GM19240 (cell line): ENCODE measurements around the gene AK4.

Source experiments
- DNase-seq: peaks from one replicate; pipeline ENCODE4 v3.0.0; 2011; ENCODE audit warnings: low spot score; ENCODE audit not compliant: insufficient read length

AK4 gene

DNA sequence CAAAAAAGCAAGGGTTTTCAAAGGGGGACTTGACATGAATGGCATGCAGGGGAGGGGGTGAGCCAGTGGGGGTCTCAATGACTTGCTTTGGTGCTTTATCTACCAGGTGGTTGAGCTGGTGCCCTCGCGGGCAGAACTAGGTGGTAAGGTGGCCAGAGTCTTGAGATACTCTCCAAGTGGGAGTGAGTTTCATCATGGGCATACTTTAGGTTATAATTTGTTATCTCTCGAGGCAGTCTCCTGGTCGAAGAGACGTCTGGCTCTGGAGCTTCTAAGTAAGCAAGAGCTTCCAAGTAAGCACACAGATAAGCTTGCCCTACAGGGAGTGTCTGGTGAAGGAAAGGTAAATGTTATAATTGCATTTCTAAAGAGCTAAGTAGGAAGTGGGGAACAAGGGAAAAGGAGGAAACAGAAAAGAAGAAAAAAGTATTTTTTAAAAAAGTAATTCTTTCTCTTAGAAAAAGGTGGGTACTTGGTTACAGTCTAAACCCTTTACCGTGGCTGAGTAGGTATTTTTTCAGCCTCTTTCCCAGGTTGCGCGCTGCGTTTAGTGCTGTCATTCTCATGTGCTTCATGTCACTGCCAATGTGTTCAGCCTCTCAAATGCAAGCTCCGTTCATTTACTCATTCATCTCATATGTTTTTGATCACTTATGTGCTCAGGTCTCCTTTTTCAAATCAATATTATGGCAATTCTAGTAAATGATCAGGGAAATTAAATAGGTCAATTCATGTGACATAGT, 129.8 kb downstream of the AK4 start:
- no peak for DNase-seq

DNA sequence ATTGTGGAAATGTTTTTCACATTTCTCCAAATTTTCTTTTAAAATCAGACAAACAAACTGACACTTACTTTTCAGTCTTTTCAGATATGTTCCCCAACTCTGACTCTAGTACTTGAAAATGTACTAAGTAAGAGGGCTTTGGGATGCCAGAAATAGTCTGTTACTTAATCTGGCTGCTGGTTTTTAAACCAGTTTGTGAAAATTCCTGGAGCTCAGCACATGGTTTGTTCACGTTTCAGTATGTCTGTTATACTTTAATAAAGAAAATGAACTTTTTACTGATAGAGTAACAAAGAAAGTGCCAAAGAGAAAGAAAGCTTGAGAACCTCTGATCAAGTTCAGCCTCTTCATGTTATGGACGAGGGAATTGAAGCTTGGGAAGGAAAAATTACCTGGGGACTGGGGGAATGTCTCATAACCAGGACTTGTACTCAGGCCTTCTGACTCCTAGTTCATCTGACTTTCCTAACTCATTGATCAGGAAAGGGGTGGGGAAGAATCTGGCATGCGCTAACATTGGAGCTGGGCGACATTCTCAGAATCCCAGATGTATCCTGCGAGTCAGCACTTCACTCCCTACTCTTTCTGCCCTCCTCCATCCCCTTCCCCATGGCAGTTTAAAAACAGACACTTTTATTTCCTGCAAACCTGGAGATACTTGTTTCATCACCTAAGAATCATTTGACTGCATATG, 130.5 kb downstream of the AK4 start:
- no peak for DNase-seq

DNA sequence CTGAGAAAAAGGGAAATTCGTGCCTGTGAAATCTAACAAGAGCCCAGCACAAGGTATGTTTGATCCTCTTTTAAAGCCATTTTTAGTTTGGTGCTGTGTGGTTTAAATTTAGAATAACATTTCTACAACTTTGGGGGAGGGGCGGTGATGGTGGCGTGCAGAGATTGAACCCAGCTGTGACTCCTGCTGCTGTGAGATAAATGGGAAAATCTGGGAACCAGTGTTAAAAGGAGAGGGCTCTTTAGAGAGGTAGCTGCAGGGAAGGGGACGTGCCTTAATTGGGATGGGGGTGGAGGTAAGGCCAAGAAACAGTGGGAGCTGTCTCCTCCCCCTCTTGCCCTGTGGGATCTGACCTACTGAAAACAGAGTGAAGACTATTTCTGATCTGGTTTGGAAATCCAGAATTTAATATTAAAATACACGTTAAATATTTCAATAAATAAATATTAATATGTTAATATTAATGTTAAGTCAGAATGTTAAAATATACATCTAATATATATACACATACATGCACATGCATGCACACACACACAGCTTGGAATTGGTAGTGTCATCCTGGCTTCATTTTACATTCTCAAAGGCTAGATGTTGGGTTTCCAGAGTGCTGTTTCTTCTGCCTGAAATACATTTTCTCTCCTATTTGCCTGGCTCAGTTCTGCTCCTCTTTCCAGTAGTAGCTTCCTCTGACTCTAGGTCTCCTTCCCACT, 131.2 kb downstream of the AK4 start:
- DNase-seq, result no peak
